HG03432 (cell line): ENCODE measurements around the gene RBM5.

Experiments used
- ATAC-seq: cut with Tn5 transposase; IDR thresholded peaks from one replicate; pipeline ENCODE4 v1.9.1; 2021; ENCODE audit warnings: mild to moderate bottlenecking, moderate library complexity; ENCODE audit not compliant: unreplicated experiment

RBM5 gene

DNA sequence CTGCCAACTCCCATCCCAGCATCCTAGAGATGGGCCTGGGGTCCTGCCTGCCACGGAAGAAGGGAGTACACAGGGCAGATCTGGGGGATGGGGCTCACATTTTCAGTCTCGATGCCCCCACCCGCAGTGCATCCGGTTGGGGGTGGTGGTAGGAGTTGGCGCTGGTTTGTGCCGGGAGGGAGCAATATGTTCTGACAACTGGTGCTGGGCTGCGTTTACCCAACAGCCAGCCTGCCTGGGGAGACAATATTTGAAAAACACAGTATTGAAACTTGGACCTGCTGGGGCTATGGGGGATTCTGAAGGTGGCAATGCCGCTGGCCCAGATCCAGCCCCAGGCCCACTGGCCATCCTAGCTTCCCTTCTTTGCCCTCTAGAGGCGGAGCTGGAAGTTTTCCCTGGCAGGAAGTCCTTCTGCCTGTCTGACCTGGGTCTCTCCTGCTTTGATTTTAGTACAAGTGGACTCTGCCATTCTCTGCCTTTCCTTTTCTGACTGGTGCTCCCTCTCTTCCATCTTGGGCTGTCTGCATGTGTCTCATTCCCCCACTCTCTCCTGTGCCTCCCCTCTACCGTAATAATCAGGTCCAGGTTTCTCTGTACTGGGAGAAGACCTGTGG is 69.9 kb downstream of the RBM5 start:
- no peak for ATAC-seq

DNA sequence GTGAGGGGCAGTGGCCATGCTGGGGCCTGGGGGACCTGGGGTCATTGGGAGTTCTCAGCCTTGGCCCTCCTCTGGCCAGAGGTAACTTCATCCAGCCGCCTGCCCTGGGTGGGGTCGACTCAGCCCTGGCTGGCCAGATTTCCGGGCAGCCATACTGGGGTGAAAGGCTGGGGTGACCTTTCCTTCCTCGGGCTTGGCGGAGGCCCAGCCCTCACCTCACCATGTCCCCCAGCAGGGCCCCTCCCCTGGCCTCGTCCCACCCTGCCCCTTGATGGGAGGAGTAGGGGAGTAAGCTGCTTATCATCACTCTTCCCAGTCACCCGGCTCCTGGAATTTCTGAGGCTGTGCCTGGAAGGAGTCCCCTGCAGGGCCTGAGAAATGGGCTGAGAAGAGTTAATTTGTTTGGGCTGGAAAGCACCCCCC is 71.9 kb downstream of the RBM5 start:
- ATAC-seq: no peak

DNA sequence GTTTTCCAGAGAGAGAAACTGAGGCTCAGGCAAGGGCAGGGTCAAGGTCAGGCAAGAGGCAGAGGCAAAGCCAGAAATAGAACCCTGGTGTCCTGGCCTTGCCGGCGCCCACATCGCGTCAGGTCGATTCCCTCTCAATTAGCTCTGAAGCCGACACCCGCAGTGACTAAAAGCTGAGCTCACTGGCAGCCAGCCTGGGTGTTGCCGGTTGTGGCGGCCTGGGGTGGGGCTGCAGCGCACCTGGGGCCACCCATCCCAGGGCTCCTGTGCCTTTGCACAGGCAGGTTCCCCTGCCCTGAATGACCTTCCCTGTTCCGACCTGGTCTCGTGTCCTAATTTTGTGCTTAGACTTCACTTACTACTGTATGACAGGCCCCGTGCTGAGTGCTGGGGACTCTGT is 72.6 kb downstream of the RBM5 start:
- ATAC-seq: no peak

GRCh38 chr3:50162034-50162883 is 73.5 kb downstream of the RBM5 start:
- no peak for ATAC-seq

- ATAC-seq: no peak
These were observed 75.1 kb downstream of the RBM5 start for GRCh38 chr3:50163572-50164455.

DNA sequence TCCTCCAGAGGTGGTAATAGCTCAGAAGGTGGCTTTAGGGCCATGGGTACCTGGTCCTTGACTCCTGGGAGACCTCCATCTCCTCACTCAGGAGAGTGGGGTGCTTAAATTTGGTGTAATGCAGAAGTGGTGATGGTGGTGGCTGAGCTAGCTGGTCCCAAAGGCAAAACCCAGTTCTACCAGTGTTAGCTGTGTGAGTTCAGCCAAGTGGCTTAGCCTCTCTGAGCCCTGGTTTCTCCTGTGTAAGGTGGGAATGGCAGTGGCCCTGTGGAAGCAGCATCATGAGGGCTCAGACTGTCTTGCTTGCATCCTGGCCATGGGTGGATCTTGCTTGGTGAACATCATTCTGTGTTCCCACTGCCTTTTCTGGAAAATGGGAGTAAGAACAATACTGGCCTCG is 75.8 kb downstream of the RBM5 start:
- no peak for ATAC-seq

GRCh38 chr3:50164984-50165909 is 76.5 kb downstream of the RBM5 start:
- ATAC-seq: no peak

DNA sequence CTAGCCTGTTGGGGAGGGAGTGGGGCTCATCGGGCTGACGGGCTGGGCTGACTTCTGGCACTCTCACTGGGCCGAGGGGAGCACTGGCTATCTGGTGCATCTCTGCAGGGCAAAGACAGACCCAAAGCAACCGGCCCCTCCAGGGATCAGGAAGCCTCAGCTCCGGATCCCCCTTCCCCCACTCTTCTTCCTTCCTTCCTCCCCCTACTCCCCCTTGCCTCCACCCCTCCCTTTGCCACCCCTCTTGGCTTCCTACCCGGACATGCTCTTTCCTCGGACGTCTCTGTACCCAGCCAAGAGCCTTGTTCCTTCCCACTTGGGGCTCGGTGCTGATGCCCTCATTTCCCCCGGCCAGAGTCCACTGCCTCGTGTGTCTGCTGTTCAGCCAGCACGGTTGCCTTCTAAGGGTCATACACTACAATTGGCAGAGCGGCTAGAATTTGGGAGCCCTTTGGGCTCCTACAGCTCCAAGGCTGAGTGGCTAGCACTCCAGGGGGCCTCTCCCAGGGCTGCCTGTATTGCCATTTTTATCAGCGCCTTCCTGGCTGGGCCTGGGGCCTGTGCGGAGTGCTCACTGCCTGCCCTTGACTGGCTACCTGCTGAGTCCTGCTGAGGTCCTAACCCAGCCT is 77.3 kb downstream of the RBM5 start:
- ATAC-seq: no peak

- no peak for ATAC-seq
These were observed 77.9 kb downstream of the RBM5 start for GRCh38 chr3:50166620-50167019.

DNA sequence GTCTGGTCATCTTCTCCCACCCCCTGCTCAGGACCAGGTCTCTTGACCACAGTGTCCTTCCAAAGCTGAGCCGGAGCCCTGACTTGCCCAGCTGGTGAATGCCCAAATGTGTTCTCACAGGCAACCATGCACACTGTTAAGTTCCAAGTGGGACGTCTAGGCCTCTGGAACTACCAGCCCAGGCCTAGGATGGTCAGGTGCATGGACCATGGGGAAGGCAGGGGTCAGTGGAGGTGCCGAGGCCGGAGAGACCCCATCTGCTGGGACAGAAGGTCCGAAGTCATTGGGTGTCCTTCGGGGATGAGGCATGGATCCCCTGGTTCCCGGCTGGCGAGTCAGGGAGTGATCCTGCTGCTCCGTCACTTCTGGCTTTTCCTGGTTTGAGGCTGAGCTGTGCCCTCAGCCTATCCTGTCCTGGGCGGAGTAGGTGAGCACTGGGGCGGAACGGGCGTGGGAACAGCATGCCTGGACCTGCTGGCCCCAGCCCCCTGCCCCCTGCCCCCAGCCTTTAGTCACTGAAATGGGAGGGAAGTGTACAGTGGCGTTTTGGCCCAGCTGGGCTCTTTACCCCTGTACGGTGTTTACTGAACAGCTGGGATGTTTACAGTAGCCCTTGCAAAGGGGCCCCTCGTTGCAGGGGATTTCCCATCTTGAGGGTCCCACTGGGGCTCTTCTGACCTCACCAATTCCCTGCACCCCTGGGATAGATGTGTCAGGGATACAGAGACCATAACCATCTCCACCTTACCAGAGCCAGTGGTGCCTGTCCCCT is 78.5 kb downstream of the RBM5 start:
- no peak for ATAC-seq

DNA sequence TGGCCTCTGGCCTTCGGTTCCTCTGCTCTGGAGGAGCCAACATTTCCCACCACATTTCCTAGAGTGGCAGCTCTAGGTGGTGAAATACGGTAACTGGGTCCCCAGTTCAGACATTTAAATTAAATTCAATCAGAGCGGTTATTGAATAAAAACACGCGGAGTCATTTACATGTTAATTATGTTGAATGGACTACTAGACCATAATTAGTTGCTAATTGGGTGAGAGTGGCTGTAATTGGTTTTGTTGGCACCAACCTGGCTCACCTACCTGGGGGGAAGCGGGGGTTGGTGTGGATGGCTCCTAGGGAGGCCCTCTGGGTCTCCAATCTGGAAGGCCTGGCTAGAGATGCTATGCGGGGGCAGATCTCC is 79.1 kb downstream of the RBM5 start:
- no peak for ATAC-seq

GRCh38 chr3:50168388-50168787 is 79.7 kb downstream of the RBM5 start:
- no peak for ATAC-seq
